HepG2 (cell line): ENCODE results near the gene SOAT2. TPM values are rescaled to one million over a fixed set of nuclear protein-coding genes. Genes with fewer than 3 reads are reported as not detected.

Experiments used
- DMTF1 ChIP-seq: sonication (generic); formaldehyde crosslinking; IDR thresholded peaks from 2 replicates; pipeline ENCODE4 v1.4.0; 2020; ENCODE audit warnings: mild to moderate bottlenecking, missing genetic modification reagents
- FOXP1 ChIP-seq, 2 experiments: fragments of 450-650 bp in 1 of 2; IDR thresholded peaks; 2 replicates each; pipeline ENCODE4 v1.6.1; 2017 to 2018; ENCODE audit warnings: antibody characterized with exemption in 1 of 2
- HMGXB3 ChIP-seq: sonication (generic); formaldehyde crosslinking; IDR thresholded peaks from 2 replicates; pipeline ENCODE4 v1.4.0; 2020; ENCODE audit warnings: missing genetic modification reagents, borderline replicate concordance
- HNF4G ChIP-seq, 2 experiments: sonication (generic) in 1 of 2; formaldehyde crosslinking in 1 of 2; IDR thresholded peaks; 2 replicates each; pipeline versions ENCODE4 v1.4.0 to v1.6.1; 2011 to 2020; ENCODE audit warnings: borderline replicate concordance in 2 of 2, low read depth in 2 of 2, mild to moderate bottlenecking in 2 of 2, low read length in 1 of 2, missing genetic modification reagents in 1 of 2, moderate library complexity in 1 of 2
- KDM3A ChIP-seq: IDR thresholded peaks from 2 replicates; pipeline ENCODE4 v1.6.1; 2018; ENCODE audit warnings: low read depth, missing compliant biosample characterization
- PLSCR1 ChIP-seq: sonication (generic); formaldehyde crosslinking; IDR thresholded peaks from 2 replicates; pipeline ENCODE4 v1.5.0; 2020; ENCODE audit warnings: missing genetic modification reagents, mild to moderate bottlenecking, borderline replicate concordance
- TEF ChIP-seq: sonication (generic); formaldehyde crosslinking; IDR thresholded peaks from 2 replicates; pipeline ENCODE4 v1.5.0; 2020; ENCODE audit warnings: missing genetic modification reagents
- ZGPAT ChIP-seq: IDR thresholded peaks from 2 replicates; pipeline ENCODE4 v1.6.1; 2016; ENCODE audit warnings: mild to moderate bottlenecking
- ZNF362 ChIP-seq: sonication (generic); formaldehyde crosslinking; IDR thresholded peaks from 2 replicates; pipeline ENCODE4 v1.4.0; 2020; ENCODE audit warnings: missing genetic modification reagents, mild to moderate bottlenecking, borderline replicate concordance
- ZNF549 ChIP-seq: sonication (generic); formaldehyde crosslinking; IDR thresholded peaks from 2 replicates; pipeline ENCODE4 v1.5.0; 2020; ENCODE audit warnings: missing genetic modification reagents
- ZNF558 ChIP-seq: sonication (generic); formaldehyde crosslinking; IDR thresholded peaks from 2 replicates; pipeline ENCODE4 v1.9.0; 2022; ENCODE audit warnings: mild to moderate bottlenecking, missing genetic modification reagents, borderline replicate concordance
- ZNF639 ChIP-seq: conservative IDR thresholded peaks from 2 replicates; pipeline ENCODE4 v1.6.1; 2018; ENCODE audit warnings: missing genetic modification reagents
- polyA plus RNA-seq, 8 experiments: library from polyadenylated mRNA; depleted of rRNA in 3 of 8; stranded (reverse) in 7 of 8; unstranded in 1 of 8; fragments of >200 nt; fragmentation: Illumina TruSeq in 4 of 8; extraction: Trizol in 4 of 8; gene quantifications; 2 replicates each; pipeline versions ENCODE4 v1.2.1 to v1.2.3, GENCODE V29; 2011 to 2016; ENCODE audit warnings: low read depth in 4 of 8, missing spikeins in 1 of 8, mixed read lengths in 1 of 8; ENCODE audit not compliant: insufficient read depth in 1 of 8
- total RNA-seq, 5 experiments: library from RNA; depleted of rRNA; stranded (reverse); fragments of >200 nt; fragmentation: Illumina TruSeq; extraction: Trizol; gene quantifications; 2 replicates each; pipeline ENCODE4 v1.2.3, GENCODE V29; 2016; ENCODE audit warnings: low read depth in 1 of 5

Gene SOAT2
- total and polyA plus RNA-seq, 2 of the 13 experiments (the other 11 are each of a cell fraction or from before 2014, with no cell fraction given): 14.9 to 108 TPM

- TF ChIP-seq ZNF362 (CRISPR knock-in tag) (no peak), HNF4G (IDR thresholded peaks at IDR 0.05; ENCODE audit: borderline replicate concordance, low read depth, low read length) (peak; percentile 99), HNF4G (CRISPR knock-in tag; IDR thresholded peaks at IDR 0.05; ENCODE audit: borderline replicate concordance, low read depth) (peak; percentile 96), FOXP1 (IDR thresholded peaks at IDR 0.05) (no peak), FOXP1 (CRISPR knock-in tag; IDR thresholded peaks at IDR 0.05) (peak; percentile 37; the same call in 1 of the 2 replicates), TEF (CRISPR knock-in tag) (peak; percentile 95; the same call in 1 of the 2 replicates), KDM3A (CRISPR knock-in tag) (no peak), ZNF639 (CRISPR knock-in tag) (no peak), ZNF549 (CRISPR knock-in tag) (no peak), DMTF1 (CRISPR knock-in tag) (no peak), ZNF558 (CRISPR knock-in tag) (no peak), ZGPAT (CRISPR knock-in tag) (peak; percentile 64), PLSCR1 (CRISPR knock-in tag) (no peak), HMGXB3 (CRISPR knock-in tag) (no peak)
These were observed 42.3 kb downstream of the SOAT2 start (continued) for GRCh38 chr12:53145383-53146260.
